Spleen (tissue), 7 donors: ENCODE measurements around the gene LINGO1.

Experiments used
- POLR2A ChIP-seq, 3 donors: fragments of 450-650 bp; IDR thresholded peaks; one replicate each; pipeline ENCODE4 v1.5.1; 2017; ENCODE audit warnings: antibody characterized with exemption in 3 of 3, mild to moderate bottlenecking in 1 of 3
- TF ChIP-seq, protein P1 (sequence below), 11 experiments: fragments of 200-600 bp in 7 of 11; fragments of 450-650 bp in 4 of 11; sonication (generic) in 4 of 11; IDR thresholded peaks in 8 of 11; conservative IDR thresholded peaks in 3 of 11; 1 replicate in 7 of 11; 2 replicates in 4 of 11; pipeline versions ENCODE4 v1.4.0 to v1.8.0; 2016 to 2021; ENCODE audit warnings: antibody characterized with exemption in 11 of 11, inconsistent platforms in 4 of 11, mild to moderate bottlenecking in 1 of 11
- donor health status: DM: no; HTN: no; CAD: no; lungs with moderate emphysema.
- donor health status: DM: no; HTN: no; CAD: no.
- donor health status: DM: no; HTN: no; CAD: no.

GRCh38 chr15:77681362-77681761, 48.6 kb upstream of the LINGO1 start:
- TF ChIP-seq, protein P1, sequence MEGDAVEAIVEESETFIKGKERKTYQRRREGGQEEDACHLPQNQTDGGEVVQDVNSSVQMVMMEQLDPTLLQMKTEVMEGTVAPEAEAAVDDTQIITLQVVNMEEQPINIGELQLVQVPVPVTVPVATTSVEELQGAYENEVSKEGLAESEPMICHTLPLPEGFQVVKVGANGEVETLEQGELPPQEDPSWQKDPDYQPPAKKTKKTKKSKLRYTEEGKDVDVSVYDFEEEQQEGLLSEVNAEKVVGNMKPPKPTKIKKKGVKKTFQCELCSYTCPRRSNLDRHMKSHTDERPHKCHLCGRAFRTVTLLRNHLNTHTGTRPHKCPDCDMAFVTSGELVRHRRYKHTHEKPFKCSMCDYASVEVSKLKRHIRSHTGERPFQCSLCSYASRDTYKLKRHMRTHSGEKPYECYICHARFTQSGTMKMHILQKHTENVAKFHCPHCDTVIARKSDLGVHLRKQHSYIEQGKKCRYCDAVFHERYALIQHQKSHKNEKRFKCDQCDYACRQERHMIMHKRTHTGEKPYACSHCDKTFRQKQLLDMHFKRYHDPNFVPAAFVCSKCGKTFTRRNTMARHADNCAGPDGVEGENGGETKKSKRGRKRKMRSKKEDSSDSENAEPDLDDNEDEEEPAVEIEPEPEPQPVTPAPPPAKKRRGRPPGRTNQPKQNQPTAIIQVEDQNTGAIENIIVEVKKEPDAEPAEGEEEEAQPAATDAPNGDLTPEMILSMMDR (IDR thresholded peaks at IDR 0.05 in 8 of 11, conservative IDR thresholded peaks at IDR 0.05 in 3 of 11) = no peak
- TF ChIP-seq POLR2A (IDR thresholded peaks at IDR 0.05) = no peak
